Measurements from ENCODE around the gene SLAMF9.

Gene SLAMF9

GRCh38 chr1:159968901-159969300 is 14.9 kb upstream of the SLAMF9 start:
- no peak for DNase-seq (ENCODE audit: extremely low read depth, low read depth)
- no peak for TF ChIP-seq CTCF (IDR thresholded peaks at IDR 0.05; ENCODE audit: low read depth, low read length)

- no peak for DNase-seq (ENCODE audit: extremely low read depth, low read depth)
- no peak for TF ChIP-seq CTCF (IDR thresholded peaks at IDR 0.05; ENCODE audit: low read depth, low read length)
These were observed 11.2 kb upstream of the SLAMF9 start for GRCh38 chr1:159965263-159965662.

- no peak for TF ChIP-seq CTCF (IDR thresholded peaks at IDR 0.05; ENCODE audit: low read depth, low read length)
- DNase-seq (ENCODE audit: extremely low read depth, low read depth), result no peak
These were observed 10.1 kb upstream of the SLAMF9 start for GRCh38 chr1:159964144-159964543.

GRCh38 chr1:159962176-159962575 is 8.1 kb upstream of the SLAMF9 start:
- no peak for TF ChIP-seq CTCF (IDR thresholded peaks at IDR 0.05; ENCODE audit: low read depth, low read length)

GRCh38 chr1:159961636-159962035 is 7.6 kb upstream of the SLAMF9 start:
- DNase-seq (ENCODE audit: extremely low read depth, low read depth), result no peak
- no peak for TF ChIP-seq CTCF (IDR thresholded peaks at IDR 0.05; ENCODE audit: low read depth, low read length)

More at GRCh38 chr1:159962176-159962575, 8.1 kb upstream of the SLAMF9 start:
- DNase-seq (ENCODE audit: extremely low read depth, low read depth), result no peak

- DNase-seq (ENCODE audit: extremely low read depth, low read depth), result peak; percentile 88
- no peak for TF ChIP-seq CTCF (IDR thresholded peaks at IDR 0.05; ENCODE audit: low read depth, low read length)
These were observed 6.8 kb upstream of the SLAMF9 start for GRCh38 chr1:159960721-159961381.

GRCh38 chr1:159959451-159959850 is 5.4 kb upstream of the SLAMF9 start:
- TF ChIP-seq CTCF (IDR thresholded peaks at IDR 0.05; ENCODE audit: low read depth, low read length), result no peak
- no peak for DNase-seq (ENCODE audit: extremely low read depth, low read depth)

All from AG09319 (cell line).